Activated T-cell treated with anti-CD3 and anti-CD28 coated beads for 48 hours (primary cell): ENCODE measurements around the gene NKX6-1.

Experiments used
- DNase-seq: peaks from one replicate; pipeline ENCODE4 v3.0.0-alpha.2; 2020; ENCODE audit warnings: low read depth

The NKX6-1 gene

DNA sequence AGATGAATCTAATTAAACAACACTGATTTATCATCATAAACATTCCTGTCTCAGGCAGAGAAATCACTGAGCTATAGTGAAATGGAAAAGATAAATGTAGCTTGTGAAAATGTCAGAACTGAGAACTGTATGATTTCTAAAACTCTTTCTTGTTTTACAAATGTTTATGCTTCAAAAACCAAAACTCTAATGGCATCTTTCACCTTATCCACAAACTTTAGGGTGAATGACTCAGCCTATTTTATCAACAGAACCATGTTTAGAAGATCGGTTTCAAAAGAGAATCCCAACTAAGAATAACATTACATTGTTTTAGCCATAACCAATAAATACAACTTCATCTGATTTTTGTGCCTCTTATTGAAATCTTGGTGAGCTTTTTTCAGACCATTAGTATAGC is 21.4 kb downstream of the NKX6-1 start:
- DNase-seq = no peak

DNA sequence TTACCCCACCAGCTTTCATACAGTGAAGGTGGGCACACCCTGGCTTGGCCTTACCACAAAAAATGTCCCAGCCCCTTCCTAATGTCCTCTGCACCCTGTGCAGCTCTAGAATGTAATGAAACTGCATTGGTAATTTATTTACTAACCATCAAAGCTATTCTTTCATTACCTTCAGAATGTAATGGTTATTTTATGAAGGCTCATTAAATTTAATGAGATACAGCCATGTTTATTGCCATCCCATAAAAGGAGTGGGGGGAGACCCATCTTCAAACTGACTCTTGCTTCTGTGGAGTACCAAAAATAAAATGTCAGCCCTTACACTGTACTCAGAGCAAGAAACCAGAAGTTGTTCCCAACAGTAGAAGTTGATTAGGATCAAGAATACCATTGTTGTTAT is 25.0 kb downstream of the NKX6-1 start:
- no peak for DNase-seq

DNA sequence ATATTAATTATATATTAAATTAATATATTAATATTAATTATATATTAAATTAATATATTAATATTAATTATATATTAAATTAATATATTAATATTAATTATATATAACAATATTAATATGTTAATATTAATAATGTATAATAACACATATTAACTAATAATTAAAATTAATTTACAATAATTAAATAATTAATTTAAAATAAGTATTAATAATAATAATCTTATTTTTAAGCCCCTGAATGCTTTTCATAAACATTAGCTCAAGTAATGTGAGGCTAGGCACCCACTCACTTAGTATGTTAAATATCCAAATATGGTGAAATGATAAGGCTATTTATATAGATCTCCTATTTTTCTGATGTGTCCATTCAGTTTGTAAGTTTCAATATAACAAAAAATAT is 26.9 kb downstream of the NKX6-1 start:
- DNase-seq = no peak

DNA sequence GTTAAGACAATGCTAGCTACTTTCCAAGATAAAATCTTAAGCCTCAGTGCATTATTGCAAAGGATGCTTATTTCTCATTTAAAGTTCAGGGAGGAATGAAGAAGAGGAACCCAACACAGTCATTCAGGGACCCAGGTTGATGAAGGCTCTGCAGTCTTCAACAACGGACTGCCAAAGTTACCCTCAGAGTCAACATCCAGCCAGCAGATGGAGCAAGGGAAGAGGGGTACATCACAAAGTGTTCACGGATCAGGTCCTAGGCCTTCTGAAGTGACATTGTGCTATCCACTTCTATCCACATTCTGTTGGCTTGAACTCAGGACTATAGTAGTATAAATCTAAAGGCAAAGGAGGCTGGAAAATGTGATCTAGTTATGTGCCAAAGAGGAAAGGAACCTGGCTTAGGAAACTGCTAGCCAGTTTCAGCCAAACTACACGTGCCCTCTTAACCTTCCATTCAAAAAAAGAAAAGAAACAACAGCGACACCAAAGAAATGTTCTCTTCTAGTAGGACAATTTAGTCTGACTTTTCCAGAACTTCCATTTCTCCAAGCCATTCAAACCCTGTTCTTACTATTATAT is 28.8 kb downstream of the NKX6-1 start:
- no peak for DNase-seq

DNA sequence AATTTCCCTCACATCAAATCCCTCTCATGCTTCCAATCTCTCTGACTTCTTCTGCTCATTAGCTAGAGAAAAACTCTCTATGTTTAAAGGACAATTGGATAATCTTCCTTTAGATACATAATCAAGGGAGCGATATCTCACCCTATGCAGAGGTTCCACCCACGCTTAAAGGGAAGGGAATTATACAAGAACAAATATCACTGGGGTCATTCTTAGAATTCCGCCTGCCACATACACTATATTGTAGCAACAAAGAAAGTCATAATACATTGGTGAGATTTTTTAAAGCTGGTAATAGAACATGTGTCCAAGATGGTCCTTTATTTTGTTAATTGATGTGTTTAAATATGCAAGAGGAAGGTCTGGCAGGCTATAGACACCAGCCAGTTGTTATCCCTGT is 31.5 kb downstream of the NKX6-1 start:
- DNase-seq = no peak

DNA sequence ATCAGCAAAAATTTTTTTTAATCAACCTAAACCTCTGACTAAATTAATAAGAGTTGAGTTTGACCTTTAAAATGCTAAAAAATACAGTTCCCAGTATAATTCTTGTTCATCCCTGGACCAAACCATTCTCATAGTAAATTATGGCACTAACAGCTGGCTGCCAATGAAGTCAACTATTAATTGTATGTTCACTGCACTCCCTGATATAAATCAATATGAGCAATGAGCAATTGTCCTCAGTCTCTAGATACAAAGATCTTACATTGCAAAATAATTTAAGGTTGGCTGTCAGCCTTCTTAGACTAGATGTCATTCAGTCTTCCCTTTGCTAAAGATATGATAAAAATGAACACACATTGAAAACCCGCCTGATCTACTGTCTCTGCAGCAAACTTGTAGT is 39.3 kb downstream of the NKX6-1 start:
- DNase-seq = no peak

DNA sequence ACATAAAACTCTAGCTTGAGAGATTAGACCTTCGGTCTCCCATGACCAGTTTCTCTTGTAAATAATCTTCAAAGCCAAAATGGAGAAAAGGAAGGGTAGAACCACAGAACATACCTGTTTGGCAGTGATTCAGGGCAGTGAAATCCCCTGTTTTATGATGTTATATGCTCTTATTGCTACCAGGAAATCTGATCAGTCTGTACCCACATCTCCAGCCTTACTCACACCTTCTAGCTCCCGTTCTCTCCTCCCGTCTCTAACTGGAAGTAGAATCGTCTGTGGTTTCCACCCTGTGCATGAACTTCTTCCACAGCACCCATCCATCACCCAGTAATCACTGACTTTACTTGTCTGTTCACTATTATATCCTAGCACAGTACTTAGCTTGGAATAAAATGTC is 42.9 kb downstream of the NKX6-1 start:
- DNase-seq = no peak

DNA sequence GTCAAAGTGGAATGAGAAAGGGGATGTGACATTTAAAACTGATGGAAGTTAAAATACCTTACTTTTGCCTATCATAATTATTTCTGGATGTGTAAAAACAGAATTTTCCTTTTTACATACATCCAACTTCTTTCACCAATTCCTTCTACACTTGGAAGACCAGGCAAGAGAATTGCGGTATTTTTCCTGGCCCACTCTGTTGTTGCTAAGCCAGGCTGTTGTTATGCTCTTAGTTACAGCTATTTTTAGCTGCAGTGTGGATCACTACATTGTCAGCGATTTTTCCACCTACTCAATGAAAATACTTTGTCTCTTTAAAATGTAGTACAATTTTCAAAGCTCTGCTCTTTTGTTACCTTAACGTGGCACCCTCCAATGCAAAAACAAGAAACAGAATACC is 43.4 kb downstream of the NKX6-1 start:
- no peak for DNase-seq

DNA sequence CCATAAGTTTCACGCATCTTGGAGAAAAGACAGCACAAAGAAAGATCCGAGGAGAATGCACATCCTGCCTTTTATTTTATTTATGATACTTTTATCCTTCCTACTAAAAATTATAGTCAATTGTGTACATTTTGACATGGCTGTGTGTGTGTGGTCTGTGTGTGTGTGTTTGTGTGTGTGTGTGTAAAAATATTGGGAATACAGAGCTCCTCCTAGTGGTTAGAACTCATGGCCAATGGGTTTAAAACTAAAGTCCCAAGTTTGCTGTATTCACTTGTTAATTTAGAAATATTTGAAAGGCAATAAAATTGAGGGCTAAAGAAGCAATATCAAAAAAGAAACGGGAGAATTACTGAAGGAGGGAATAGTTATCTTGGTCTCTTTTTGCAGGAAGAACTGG is 47.5 kb downstream of the NKX6-1 start:
- DNase-seq = no peak

DNA sequence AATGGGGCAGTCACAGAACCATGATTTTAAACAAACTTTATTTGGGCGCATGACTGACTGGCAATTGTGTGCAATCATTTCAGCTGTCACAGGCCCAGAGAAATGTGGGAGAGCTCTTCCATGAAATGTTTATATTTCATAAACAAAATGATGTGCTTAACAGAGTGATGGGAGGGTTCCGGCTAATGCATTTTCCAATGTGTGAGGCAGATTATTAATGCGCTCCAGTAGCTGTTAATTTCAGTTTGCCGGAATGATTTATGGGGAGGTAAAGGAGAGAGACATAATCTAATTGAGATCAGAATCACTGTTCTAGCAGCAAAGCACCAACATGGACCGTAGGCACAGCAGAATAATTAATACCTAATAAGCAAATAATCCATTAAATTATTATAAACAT is 55.6 kb downstream of the NKX6-1 start:
- DNase-seq = no peak

DNA sequence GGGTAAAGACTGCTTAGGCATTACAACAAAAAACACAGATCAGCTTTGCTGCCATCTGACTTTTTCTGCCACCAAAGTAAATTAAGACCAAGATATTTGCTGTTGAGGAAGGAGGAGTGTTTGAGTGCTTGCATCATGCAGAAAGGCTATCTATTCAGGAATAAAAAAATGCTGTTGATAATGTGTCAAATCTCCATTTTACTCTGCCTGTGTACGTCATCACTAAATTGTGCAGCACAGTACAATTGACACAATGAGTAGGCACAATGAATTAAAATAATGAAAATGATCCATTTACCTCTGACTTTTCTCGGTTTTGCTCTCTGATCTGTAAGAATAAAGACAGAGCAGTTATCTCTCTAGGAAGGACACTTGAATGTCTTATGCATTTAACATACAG is 56.3 kb downstream of the NKX6-1 start:
- DNase-seq = no peak
